Stimulated activated CD4-positive, alpha-beta T cell treated with anti-CD3 and anti-CD28 coated beads, TNF-alpha, amount 100 ng/mL, for 1 hour (primary cell): Measurements from ENCODE around the gene ZNF213.

Experiments
- DNase-seq, 3 donors: peaks; one replicate each; pipeline ENCODE4 v3.0.0-alpha.2; 2020; ENCODE audit warnings: low read depth in 3 of 3, low spot score in 1 of 3

The ZNF213 gene

GRCh38 chr16:3190949-3191353 lies 56.1 kb downstream of the ZNF213 start:
- no peak for DNase-seq
